Skin of body (tissue), 2 donors: ENCODE measurements around the gene PGAP1. TPM values are rescaled to one million over a fixed set of nuclear protein-coding genes. Genes with fewer than 3 reads are reported as not detected.

Source experiments
- DNase-seq: peaks from one replicate; lab custom pipeline; 2025; lab: John Stamatoyannopoulos, UW
- total RNA-seq: library from RNA; depleted of rRNA; stranded (reverse); fragments of >200 nt; gene quantifications from one replicate; pipeline ENCODE4 v1.2.3, GENCODE V29; 2014

The PGAP1 gene
- total RNA-seq, 1 donor from 2014 or later, result 31.5 TPM

- no peak for DNase-seq
Measured at GRCh38 chr2:196899976-196900375, 26.5 kb downstream of the PGAP1 start.

GRCh38 chr2:196891136-196891535, 35.4 kb downstream of the PGAP1 start:
- DNase-seq, result no peak

GRCh38 chr2:196887431-196887830, 39.1 kb downstream of the PGAP1 start:
- DNase-seq, result no peak

- DNase-seq, result no peak
Measured at GRCh38 chr2:196884368-196884767, 42.1 kb downstream of the PGAP1 start.

- no peak for DNase-seq
Measured at GRCh38 chr2:196876364-196876763, 50.1 kb downstream of the PGAP1 start.

- no peak for DNase-seq
Measured at GRCh38 chr2:196875414-196875813, 51.1 kb downstream of the PGAP1 start.

GRCh38 chr2:196873511-196873910, 53.0 kb downstream of the PGAP1 start:
- DNase-seq, result no peak

- DNase-seq, result no peak
Measured at GRCh38 chr2:196854629-196855028, 71.9 kb downstream of the PGAP1 start.

- DNase-seq, result no peak
Measured at GRCh38 chr2:196853301-196854087, 73.0 kb downstream of the PGAP1 start.

GRCh38 chr2:196851088-196851487, 75.4 kb downstream of the PGAP1 start:
- no peak for DNase-seq

GRCh38 chr2:196849895-196850294, 76.6 kb downstream of the PGAP1 start:
- DNase-seq, result no peak

- no peak for DNase-seq
Measured at GRCh38 chr2:196846295-196846694, 80.2 kb downstream of the PGAP1 start.

GRCh38 chr2:196845371-196845770, 81.1 kb downstream of the PGAP1 start:
- DNase-seq, result no peak

GRCh38 chr2:196840171-196840570, 86.3 kb downstream of the PGAP1 start:
- no peak for DNase-seq

GRCh38 chr2:196839574-196839973, 86.9 kb downstream of the PGAP1 start:
- DNase-seq, result no peak

GRCh38 chr2:196836440-196836839, 90.1 kb downstream of the PGAP1 start:
- no peak for DNase-seq

- DNase-seq, result no peak
Measured at GRCh38 chr2:196830701-196831100, 95.8 kb downstream of the PGAP1 start.

GRCh38 chr2:196827356-196827755, 99.2 kb downstream of the PGAP1 start:
- DNase-seq, result no peak

- DNase-seq, result no peak
Measured at GRCh38 chr2:196823750-196824522, 102.6 kb downstream of the PGAP1 start.

GRCh38 chr2:196821195-196821594, 105.3 kb downstream of the PGAP1 start:
- DNase-seq, result no peak

GRCh38 chr2:196809260-196809659, 117.2 kb downstream of the PGAP1 start, which contains the start of gene C2orf66:
C2orf66 (minus strand) TSS chr2:196809355; CDS start chr2:196809336, 19 bp downstream.
- DNase-seq, result no peak

- DNase-seq, result no peak
Measured at GRCh38 chr2:196808083-196808665, 118.3 kb downstream of the PGAP1 start.
